Gastroesophageal sphincter (tissue), 3 donors: ENCODE measurements around the gene ACOT7.

Source experiments
- POLR2A ChIP-seq, 2 donors: fragments of 450-650 bp; IDR thresholded peaks; one replicate each; pipeline ENCODE4 v1.6.1; 2017; ENCODE audit warnings: antibody characterized with exemption in 2 of 2, mild to moderate bottlenecking in 2 of 2, moderate library complexity in 1 of 2
- TF ChIP-seq, protein P1 (sequence below), 4 experiments: fragments of 200-600 bp in 2 of 4; fragments of 450-650 bp in 2 of 4; sonication (generic) in 1 of 4; IDR thresholded peaks; one replicate each; pipeline ENCODE4 v1.5.1; 2017 to 2019; ENCODE audit warnings: antibody characterized with exemption in 4 of 4, mild to moderate bottlenecking in 2 of 4, moderate library complexity in 2 of 4

DNA sequence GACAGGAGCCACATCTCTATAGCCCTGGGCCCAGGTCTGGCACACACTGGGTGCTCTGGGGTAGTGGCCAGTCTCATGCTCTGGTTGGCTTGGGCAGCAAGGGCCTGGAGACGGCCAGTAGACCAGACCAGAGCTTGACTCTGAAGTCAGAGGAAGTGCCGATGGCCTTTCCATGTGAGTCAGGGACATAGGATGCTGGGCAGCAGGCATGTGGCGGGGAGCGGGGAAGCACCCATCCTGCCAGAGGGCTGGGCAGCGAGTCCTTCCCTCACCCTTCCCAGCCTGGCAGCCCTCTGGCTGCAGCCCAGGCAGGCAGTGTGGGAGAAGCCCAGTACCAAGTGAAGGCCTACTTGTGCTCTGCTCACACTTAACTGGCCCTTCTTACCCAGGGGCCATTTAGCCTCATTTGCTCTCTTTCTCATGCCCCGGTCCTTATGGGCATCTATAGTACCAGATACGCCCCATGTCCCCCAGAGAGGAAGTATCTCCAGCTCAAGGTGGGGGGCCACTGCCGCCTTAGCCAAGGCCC, 136.0 kb downstream of the ACOT7 start:
- TF ChIP-seq, protein P1, sequence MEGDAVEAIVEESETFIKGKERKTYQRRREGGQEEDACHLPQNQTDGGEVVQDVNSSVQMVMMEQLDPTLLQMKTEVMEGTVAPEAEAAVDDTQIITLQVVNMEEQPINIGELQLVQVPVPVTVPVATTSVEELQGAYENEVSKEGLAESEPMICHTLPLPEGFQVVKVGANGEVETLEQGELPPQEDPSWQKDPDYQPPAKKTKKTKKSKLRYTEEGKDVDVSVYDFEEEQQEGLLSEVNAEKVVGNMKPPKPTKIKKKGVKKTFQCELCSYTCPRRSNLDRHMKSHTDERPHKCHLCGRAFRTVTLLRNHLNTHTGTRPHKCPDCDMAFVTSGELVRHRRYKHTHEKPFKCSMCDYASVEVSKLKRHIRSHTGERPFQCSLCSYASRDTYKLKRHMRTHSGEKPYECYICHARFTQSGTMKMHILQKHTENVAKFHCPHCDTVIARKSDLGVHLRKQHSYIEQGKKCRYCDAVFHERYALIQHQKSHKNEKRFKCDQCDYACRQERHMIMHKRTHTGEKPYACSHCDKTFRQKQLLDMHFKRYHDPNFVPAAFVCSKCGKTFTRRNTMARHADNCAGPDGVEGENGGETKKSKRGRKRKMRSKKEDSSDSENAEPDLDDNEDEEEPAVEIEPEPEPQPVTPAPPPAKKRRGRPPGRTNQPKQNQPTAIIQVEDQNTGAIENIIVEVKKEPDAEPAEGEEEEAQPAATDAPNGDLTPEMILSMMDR (IDR thresholded peaks at IDR 0.05): no peak
- TF ChIP-seq POLR2A (IDR thresholded peaks at IDR 0.05): no peak
